G401 (cell line): ENCODE measurements around the gene IDS. TPM values are rescaled to one million over a fixed set of nuclear protein-coding genes. Genes with fewer than 3 reads are reported as not detected.

ENCODE experiments used
- DNase-seq: peaks from one replicate; pipeline ENCODE4 v3.0.0-alpha.2; 2015; ENCODE audit warnings: low spot score
- in situ Hi-C: cut with HindIII; loops from 2 replicates; pipeline ENCODE4 v1.10.0; 2016; ENCODE audit warnings: low sequenced_read_pairs, mixed read lengths
- total RNA-seq: library from RNA; depleted of rRNA; stranded (reverse); fragments of >200 nt; shearing (Covaris generic); gene quantifications from 2 replicates; pipeline ENCODE4 v1.2.3, GENCODE V29; 2014; rRNA removed

Gene IDS
- total RNA-seq, 1 experiment from 2014 or later, result 12.1 TPM

- no peak for DNase-seq
- in situ Hi-C loops, result no loop called here
Observed at GRCh38 chrX:149472625-149473024, 32.5 kb downstream of the IDS start.

GRCh38 chrX:149471397-149471796 is 33.7 kb downstream of the IDS start:
- in situ Hi-C loops, result no loop called here
- DNase-seq, result no peak

GRCh38 chrX:149470955-149471354 is 34.2 kb downstream of the IDS start:
- DNase-seq, result peak; percentile 77
- in situ Hi-C loops, result no loop called here

- no peak for DNase-seq
- in situ Hi-C loops, result no loop called here
Observed at GRCh38 chrX:149469406-149469805, 35.7 kb downstream of the IDS start.

- DNase-seq, result no peak
- in situ Hi-C loops, result no loop called here
Observed at GRCh38 chrX:149467920-149468319, 37.2 kb downstream of the IDS start.

GRCh38 chrX:149467461-149467860 is 37.6 kb downstream of the IDS start:
- in situ Hi-C loops, result no loop called here
- DNase-seq, result no peak

GRCh38 chrX:149462849-149463248 is 42.3 kb downstream of the IDS start:
- DNase-seq, result no peak
- in situ Hi-C loops, result no loop called here

GRCh38 chrX:149461746-149462145 is 43.4 kb downstream of the IDS start:
- in situ Hi-C loops, result no loop called here

GRCh38 chrX:149458586-149458985 is 46.5 kb downstream of the IDS start:
- in situ Hi-C loops, result no loop called here
- DNase-seq, result no peak

More at GRCh38 chrX:149461746-149462145, 43.4 kb downstream of the IDS start:
- DNase-seq, result no peak

- in situ Hi-C loops, result no loop called here
Observed at GRCh38 chrX:149456476-149457245, 48.4 kb downstream of the IDS start.

GRCh38 chrX:149455934-149456333 is 49.2 kb downstream of the IDS start:
- no peak for DNase-seq
- in situ Hi-C loops, result no loop called here

More at GRCh38 chrX:149456476-149457245, 48.4 kb downstream of the IDS start:
- peak; percentile 25 for DNase-seq

GRCh38 chrX:149453906-149454822 is 50.9 kb downstream of the IDS start:
- in situ Hi-C loops, result no loop called here
- peak; percentile 84 for DNase-seq

GRCh38 chrX:149453030-149453429 is 52.1 kb downstream of the IDS start:
- in situ Hi-C loops, result no loop called here
- DNase-seq, result peak; percentile 24

- no peak for DNase-seq
- in situ Hi-C loops, result no loop called here
Observed at GRCh38 chrX:149433451-149433850, 71.7 kb downstream of the IDS start.

GRCh38 chrX:149433051-149433450 is 72.1 kb downstream of the IDS start:
- DNase-seq, result no peak
- in situ Hi-C loops, result no loop called here

Other genes starting within 250 kb of the IDS start
- gene EOLA1, start 35.7 kb upstream of the IDS start, total RNA-seq, result 7.8 and 11.4 TPM in 2 replicates
- gene HSFX3, start 44.6 kb upstream of the IDS start, total RNA-seq, result not detected in 2 replicates
- not detected in 2 replicates for gene MAGEA9B, start 82.2 kb upstream of the IDS start, total RNA-seq
- not detected in 2 replicates for gene HSFX2, start 90.0 kb upstream of the IDS start, total RNA-seq
- gene TMEM185A, start 126.5 kb upstream of the IDS start, total RNA-seq, result 11.7 and 21.8 TPM in 2 replicates
- not detected in 2 replicates for gene MAGEA11, start 206.8 kb upstream of the IDS start, total RNA-seq